GM12864 (cell line): ENCODE measurements around the gene PLAGL1.

Experiments used
- DNase-seq: peaks from one replicate; pipeline ENCODE4 v3.0.0-alpha.2; 2011; ENCODE audit warnings: low read depth
- H3K4me3 ChIP-seq: 2 replicates; pipeline ENCODE4 v1.5.1; 2011; ENCODE audit warnings: mild to moderate bottlenecking, low read depth, low read length, control low read depth
- TF ChIP-seq, protein P1 (sequence below): IDR thresholded peaks from 2 replicates; pipeline ENCODE4 v1.5.1; 2011; ENCODE audit warnings: low read depth, mild to moderate bottlenecking, moderate library complexity, low read length, control low read depth, inconsistent platforms; ENCODE audit errors: missing control alignments

PLAGL1 gene

DNA sequence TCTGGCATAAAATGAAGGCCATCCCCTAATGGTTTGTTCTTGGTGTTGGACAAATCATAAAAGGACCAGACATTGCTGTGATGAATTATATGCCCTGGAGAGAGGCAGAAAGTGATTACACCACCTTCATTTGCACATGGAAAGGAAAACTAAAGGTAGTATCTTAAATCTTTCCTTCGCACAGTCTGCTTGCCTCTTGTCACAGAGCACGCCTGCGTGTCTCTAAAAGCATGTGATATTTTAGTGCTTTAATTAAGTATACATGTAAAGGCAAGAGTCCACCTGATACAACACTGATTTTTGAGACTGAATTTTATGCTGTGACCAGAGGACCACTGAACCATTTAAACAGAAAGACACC is 28.8 kb upstream of the PLAGL1 start:
- TF ChIP-seq, protein P1, sequence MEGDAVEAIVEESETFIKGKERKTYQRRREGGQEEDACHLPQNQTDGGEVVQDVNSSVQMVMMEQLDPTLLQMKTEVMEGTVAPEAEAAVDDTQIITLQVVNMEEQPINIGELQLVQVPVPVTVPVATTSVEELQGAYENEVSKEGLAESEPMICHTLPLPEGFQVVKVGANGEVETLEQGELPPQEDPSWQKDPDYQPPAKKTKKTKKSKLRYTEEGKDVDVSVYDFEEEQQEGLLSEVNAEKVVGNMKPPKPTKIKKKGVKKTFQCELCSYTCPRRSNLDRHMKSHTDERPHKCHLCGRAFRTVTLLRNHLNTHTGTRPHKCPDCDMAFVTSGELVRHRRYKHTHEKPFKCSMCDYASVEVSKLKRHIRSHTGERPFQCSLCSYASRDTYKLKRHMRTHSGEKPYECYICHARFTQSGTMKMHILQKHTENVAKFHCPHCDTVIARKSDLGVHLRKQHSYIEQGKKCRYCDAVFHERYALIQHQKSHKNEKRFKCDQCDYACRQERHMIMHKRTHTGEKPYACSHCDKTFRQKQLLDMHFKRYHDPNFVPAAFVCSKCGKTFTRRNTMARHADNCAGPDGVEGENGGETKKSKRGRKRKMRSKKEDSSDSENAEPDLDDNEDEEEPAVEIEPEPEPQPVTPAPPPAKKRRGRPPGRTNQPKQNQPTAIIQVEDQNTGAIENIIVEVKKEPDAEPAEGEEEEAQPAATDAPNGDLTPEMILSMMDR, result no peak
- no peak for DNase-seq
- no peak overlapping the region; the same call in 1 of the 2 replicates for H3K4me3 ChIP-seq

DNA sequence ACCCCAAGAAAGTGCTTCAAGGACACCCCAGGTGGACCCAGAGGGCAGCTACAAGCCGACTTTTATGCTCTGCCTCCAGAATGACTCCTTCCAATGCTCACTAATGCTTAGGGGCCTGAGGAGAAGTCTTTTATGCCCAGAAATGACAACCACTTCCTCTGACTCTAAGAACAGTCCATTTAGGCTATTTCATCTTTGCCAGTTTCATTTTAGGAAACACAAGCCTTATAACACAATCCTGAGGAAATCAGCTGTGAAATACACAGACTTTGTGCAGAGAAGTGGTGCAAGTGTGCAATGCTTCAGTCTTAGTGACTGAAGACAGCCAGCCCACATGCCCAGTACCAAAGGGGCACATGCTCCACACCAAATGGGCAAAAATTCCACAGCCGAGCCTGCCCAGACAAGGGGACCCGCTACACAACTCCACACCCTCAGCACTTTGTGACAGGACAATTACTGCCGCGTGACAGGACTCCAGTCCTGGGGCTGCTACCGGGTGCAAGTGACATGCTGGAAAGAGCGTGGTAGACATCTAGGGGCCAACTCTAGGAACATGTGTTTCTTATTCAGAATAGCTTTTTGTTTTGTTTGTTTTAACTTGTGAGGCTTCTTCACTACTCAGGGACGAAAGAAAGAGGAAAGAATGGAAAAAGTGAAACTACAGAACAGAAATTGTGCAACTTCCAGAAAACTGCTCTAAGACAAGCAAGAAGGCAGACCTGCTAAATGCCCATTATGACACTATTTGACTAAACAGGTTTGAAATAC is 28.2 kb upstream of the PLAGL1 start:
- TF ChIP-seq, protein P1, result peak; percentile 15
- H3K4me3 ChIP-seq, result no peak overlapping the region; the same call in 1 of the 2 replicates
- DNase-seq, result no peak

DNA sequence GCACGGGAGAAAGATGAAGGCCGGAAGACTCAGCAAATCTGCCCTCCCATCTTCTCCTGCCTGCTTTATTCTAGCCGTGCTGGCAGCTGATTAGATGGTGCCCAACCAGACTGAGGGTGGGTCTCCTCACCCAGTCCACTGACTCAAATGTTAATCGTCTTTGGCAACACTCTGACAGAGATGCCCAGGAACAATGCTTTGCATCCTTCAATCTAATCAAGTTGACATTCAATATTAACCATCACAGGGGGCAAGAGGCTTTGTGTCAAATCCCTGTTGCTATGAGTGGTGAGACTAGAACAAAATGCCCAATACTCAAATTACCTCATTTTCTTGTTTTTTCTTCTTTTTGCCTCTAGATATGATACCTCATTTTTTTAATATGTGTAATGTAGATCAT is 27.4 kb upstream of the PLAGL1 start:
- DNase-seq, result no peak
- H3K4me3 ChIP-seq, result no peak overlapping the region
- TF ChIP-seq, protein P1, result no peak

DNA sequence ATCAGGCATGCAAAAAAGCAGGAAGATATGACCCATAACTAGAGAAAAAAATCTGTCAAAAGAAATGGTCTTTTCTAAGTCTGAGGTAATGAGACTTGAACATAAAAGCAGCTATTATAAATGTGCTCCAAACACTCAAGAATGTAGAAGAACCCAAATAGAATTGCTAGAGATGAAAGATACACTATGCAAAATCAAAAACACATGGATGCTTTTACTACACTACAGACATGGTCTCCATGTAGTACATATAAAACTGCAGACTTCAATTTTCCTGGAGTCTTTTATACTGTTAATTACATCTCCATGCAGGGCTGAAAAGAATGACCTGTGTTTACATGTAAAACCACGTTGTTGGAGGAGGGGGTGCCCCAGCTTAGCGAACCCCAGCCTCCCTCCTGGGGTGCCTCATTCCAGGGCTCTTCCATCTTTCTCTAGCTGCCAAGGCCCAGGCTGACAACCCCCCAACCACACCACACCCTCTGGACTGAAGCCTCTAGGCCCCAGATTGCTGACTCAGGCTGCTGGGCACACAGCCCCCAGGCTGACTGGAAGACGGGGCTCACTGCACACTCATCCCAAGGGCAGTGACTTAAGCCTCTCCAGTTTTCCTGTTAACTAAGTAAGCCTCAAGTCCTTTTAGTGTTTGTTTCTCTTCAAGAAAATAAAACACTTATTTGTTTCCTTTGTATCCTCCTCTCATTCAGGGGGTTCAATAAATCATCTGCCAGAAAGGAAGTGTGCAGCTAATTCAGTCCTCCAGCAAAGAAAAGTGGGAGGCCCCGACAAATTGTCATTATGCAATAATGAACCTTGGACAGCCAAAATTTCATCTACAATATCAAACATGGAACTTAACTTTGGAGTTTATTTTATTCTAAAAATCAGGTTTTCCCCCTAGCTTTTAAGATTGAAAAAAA is 26.0 kb upstream of the PLAGL1 start:
- TF ChIP-seq, protein P1, result no peak
- DNase-seq, result no peak
- no peak overlapping the region for H3K4me3 ChIP-seq

DNA sequence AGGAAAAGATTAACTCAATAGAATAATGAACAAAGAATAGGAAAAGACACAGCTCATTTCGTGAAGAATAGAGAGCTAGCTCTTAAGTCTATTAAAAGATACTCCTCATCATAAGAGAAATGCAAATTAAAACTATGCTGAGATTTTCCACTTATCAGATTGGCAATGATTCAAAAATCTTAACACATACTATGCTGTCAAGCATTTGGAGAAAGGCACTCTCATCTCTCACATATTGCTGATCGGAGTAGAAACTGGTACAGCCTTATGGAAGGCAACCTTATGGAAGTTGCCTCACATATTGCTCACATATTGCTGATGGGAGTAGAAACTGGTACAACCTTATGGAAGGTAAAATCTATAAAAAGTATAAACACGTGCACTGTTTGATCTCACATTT is 21.4 kb upstream of the PLAGL1 start:
- no peak overlapping the region for H3K4me3 ChIP-seq
- TF ChIP-seq, protein P1, result no peak
- no peak for DNase-seq

DNA sequence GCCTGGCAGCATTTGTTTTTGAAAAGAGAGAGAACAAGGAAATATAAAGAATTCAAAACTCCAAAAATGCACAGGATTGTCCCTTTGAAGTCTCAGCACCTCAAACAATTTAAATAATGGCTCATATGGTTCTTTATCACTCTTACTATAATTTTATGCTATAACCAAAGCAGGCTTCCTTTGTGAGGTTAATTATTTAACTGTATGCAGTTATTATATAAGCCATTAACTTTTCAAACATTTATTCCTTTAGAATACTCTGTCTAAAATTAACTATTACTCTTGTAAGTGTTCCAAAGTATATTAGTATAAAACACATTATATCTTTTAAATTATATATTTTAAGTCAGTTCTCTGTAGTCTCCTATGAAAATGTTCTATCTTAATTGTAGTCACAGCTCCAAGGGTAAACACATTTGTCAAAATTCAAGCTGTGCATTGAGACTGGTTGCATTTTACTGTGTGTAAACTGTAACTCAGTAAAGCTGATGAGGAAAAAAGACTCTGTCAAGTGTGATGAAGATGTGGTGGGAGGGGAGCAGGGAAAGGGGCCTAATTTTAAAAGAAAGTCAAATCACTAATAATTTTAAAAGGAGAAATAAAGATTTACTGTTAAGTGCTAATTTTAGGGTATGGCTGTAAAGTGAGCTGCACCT is 20.0 kb upstream of the PLAGL1 start:
- TF ChIP-seq, protein P1, result no peak
- no peak for DNase-seq
- H3K4me3 ChIP-seq, result no peak overlapping the region
